Mononuclear cell (primary cell): ENCODE measurements around the gene MCTP1. TPM values are rescaled to one million over a fixed set of nuclear protein-coding genes. Genes with fewer than 3 reads are reported as not detected.

Source experiments
- H3K27me3 ChIP-seq: 2 replicates; pipeline ENCODE4 v1.6.0; 2011; ENCODE audit warnings: low read length, control low read depth; ENCODE audit not compliant: insufficient read depth
- H3K4me1 ChIP-seq: 2 replicates; pipeline ENCODE4 v1.5.1; 2011; ENCODE audit warnings: mild to moderate bottlenecking, low read length, control low read depth; ENCODE audit not compliant: insufficient read depth
- H3K4me3 ChIP-seq: 2 replicates; pipeline ENCODE4 v1.5.1; 2011; ENCODE audit warnings: mild to moderate bottlenecking, low read length, moderate library complexity
- H3K9me3 ChIP-seq: 2 replicates; pipeline ENCODE4 v1.5.1; 2011; ENCODE audit warnings: low read depth, mild to moderate bottlenecking, control low read depth, low read length
- total RNA-seq: library from RNA; depleted of rRNA; stranded (reverse); fragments of >200 nt; gene quantifications from one replicate; pipeline ENCODE4 v1.2.3, GENCODE V29; 2012

Gene MCTP1
- total RNA-seq, 1 donor = 33.6 TPM

GRCh38 chr5:95070453-95070852 lies 214.4 kb downstream of the MCTP1 start:
- H3K4me3 ChIP-seq = no peak overlapping the region
- H3K4me1 ChIP-seq = peaks cover 33% of the 10 kb centered on the region

DNA sequence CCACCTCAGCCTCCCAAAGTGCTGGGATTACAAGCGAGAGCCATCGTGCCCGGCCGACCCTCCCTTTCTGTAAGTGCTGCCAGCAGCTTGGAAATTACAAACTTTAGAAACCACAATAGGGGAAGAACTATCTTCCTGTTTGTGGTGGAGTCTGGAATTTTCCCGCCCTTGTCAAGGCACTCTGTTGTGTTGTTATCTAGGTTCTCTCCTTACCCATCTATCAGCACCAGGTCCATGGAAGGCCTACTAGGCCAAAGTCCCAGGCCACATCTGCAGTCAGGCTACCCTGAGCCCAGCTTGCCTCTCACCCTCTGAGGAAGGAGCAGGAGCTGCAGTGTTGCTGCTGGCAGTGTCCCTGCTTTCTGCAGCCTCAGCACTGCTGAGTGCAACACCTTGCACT lies 214.9 kb downstream of the MCTP1 start:
- H3K4me1 ChIP-seq = peaks cover 33% of the 10 kb centered on the region
- no peaks in the 10 kb centered on the region for H3K27me3 ChIP-seq
- H3K4me3 ChIP-seq = no peak overlapping the region
- no peaks in the 10 kb centered on the region for H3K9me3 ChIP-seq

More at GRCh38 chr5:95070453-95070852, 214.4 kb downstream of the MCTP1 start:
- Histone ChIP-seq H3K9me3 (no peaks in the 10 kb centered on the region), H3K27me3 (no peaks in the 10 kb centered on the region)

- Histone ChIP-seq H3K4me3 (no peak overlapping the region), H3K27me3 (no peaks in the 10 kb centered on the region), H3K9me3 (no peaks in the 10 kb centered on the region), H3K4me1 (peaks cover 30% of the 10 kb centered on the region)
These were observed 215.9 kb downstream of the MCTP1 start for GRCh38 chr5:95069021-95069420.

DNA sequence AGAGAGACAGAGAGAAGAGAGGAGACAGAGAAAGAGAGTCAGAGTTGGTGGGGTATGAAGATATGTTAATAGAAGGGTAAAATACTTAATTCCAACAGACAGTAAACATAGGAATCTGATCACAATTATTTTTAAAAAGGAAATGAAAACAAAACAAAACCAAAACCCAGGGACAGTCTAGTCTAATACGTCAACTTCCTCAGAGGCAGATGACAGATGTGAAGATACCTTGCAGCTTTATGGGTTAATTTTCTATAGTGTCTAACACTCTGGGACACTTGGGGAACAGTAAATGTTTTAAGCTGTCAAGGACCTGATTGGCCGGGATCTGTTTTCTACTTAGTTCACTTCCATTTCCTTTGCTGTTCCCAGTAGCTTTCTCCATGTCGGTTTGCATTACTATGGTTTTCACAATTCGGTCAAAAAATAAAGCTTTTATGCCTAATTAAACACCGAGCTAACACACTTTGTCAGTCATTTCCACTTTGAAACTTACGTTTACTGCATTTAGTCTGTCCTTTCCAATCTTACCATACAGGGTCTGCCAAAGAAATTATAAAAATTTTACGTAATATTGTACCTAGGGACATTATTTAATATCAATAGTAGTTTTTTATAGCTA lies 216.5 kb downstream of the MCTP1 start:
- Histone ChIP-seq H3K27me3 (no peaks in the 10 kb centered on the region), H3K9me3 (no peaks in the 10 kb centered on the region), H3K4me1 (peaks cover 30% of the 10 kb centered on the region), H3K4me3 (no peak overlapping the region)

DNA sequence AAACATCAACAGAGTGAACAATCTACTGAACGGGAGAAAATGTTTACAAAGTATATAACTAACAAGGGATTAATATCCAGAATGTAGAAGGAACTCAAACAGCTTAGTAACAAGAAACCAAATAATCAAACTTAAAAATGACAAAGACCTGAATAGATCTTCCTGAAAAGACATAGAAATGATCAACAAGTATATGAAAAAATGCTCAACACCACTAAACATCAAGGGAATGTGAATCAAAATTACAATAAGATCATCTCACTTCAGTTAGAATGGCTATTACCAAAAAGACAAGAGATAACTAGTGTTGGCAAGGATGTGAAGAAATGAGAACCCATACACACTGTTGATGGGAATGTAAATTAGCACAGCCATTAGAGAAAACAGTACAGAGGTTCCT lies 218.8 kb downstream of the MCTP1 start:
- H3K4me3 ChIP-seq = no peak overlapping the region
- peaks cover 28% of the 10 kb centered on the region for H3K4me1 ChIP-seq
- no peaks in the 10 kb centered on the region for H3K27me3 ChIP-seq
- H3K9me3 ChIP-seq = no peaks in the 10 kb centered on the region

- Histone ChIP-seq H3K9me3 (no peaks in the 10 kb centered on the region), H3K4me3 (no peak overlapping the region), H3K27me3 (no peaks in the 10 kb centered on the region), H3K4me1 (peaks cover 9% of the 10 kb centered on the region)
These were observed 221.4 kb downstream of the MCTP1 start for GRCh38 chr5:95063492-95063891.

DNA sequence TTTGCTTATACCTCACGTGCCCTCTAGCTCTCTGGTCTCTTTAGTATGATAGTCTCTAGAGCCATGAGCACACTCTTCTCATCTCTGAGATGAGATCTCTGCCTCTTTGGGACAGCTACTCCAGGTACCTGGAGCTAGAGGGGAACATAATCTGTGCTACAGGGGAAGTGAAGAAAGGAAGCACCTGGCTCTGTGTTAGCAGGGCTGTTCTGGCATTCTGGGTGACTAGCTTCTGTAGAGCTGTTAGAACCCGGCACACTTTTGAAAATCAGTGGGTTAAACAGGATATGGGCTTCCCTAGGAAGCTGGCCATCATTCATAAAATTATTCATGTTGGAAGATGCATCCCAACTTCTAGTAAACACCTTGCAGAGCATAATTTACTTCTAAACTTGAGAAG lies 224.8 kb downstream of the MCTP1 start:
- Histone ChIP-seq H3K4me3 (no peak overlapping the region), H3K27me3 (no peaks in the 10 kb centered on the region), H3K9me3 (no peaks in the 10 kb centered on the region), H3K4me1 (peaks cover 7% of the 10 kb centered on the region)

GRCh38 chr5:95059636-95060035 lies 225.3 kb downstream of the MCTP1 start:
- no peaks in the 10 kb centered on the region for H3K9me3 ChIP-seq
- H3K27me3 ChIP-seq = no peaks in the 10 kb centered on the region
- peaks cover 7% of the 10 kb centered on the region for H3K4me1 ChIP-seq
- no peak overlapping the region for H3K4me3 ChIP-seq

GRCh38 chr5:95057615-95058014 lies 227.3 kb downstream of the MCTP1 start:
- H3K27me3 ChIP-seq = no peaks in the 10 kb centered on the region
- H3K4me1 ChIP-seq = peaks cover 7% of the 10 kb centered on the region
- H3K4me3 ChIP-seq = no peak overlapping the region
- no peaks in the 10 kb centered on the region for H3K9me3 ChIP-seq

DNA sequence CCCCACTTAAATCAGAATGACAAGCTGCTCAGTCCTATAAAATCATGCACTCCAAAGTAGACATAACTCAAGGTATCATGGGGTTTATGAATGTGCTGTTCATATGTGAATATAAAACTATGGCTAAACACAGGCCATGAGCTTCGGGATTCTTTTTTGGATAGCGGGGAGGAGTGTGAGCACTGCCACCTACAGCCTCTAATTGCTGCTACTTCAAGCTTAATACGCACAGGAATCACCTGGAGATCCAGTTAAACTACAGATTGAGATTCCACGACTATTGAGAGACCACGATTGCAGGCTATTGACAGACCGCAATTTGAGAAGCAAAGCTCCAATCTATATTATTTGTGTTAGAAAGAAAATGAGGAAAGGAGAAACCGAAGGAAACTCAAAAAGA lies 231.6 kb downstream of the MCTP1 start:
- H3K27me3 ChIP-seq = no peaks in the 10 kb centered on the region
- H3K4me3 ChIP-seq = no peak overlapping the region
- peaks cover 15% of the 10 kb centered on the region for H3K4me1 ChIP-seq
- H3K9me3 ChIP-seq = no peaks in the 10 kb centered on the region

DNA sequence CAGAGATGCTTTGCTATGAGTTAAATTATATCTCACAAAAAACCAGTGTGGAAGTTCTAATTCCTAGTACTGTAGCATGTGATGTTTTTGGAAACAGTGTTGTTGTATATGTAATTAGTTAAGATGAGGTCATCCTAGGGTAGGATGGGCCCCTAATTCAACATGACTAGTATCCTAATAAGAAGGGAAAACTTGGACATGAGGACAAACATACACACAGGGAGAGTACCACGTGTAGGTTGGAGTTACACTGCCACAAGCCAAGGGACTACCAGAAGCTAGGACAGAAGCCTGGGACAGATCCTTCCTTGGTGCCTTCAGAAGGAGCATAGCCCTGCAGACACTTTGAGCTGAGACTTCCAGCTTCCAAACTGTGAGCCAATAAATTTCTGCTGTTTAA lies 234.2 kb downstream of the MCTP1 start:
- H3K27me3 ChIP-seq = no peaks in the 10 kb centered on the region

DNA sequence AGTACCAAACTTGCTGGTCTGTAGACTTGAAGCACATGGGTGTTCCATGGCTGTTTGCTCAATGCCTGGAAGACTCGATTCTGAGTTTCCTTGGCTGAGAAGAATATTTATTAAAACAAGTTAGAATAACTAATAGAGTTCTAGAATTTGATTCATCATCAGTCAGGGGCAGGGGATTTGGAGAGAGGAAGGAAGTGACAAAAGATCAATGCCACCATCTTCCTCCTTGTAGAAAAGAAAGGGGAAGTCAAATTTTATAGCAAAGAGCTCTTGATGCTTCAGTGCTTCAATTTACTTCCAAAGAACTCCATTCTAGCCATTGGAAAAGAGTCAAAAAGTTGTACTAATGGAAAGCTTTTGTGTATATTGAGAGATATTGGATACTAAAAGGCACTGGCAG lies 236.3 kb downstream of the MCTP1 start:
- Histone ChIP-seq H3K4me3 (no peak overlapping the region), H3K9me3 (no peaks in the 10 kb centered on the region), H3K27me3 (no peaks in the 10 kb centered on the region), H3K4me1 (peaks cover 34% of the 10 kb centered on the region)

More for the DNA sequence above, 234.2 kb downstream of the MCTP1 start:
- H3K9me3 ChIP-seq = no peaks in the 10 kb centered on the region
- peaks cover 16% of the 10 kb centered on the region for H3K4me1 ChIP-seq
- no peak overlapping the region for H3K4me3 ChIP-seq

GRCh38 chr5:95045181-95045965 lies 239.5 kb downstream of the MCTP1 start:
- Histone ChIP-seq H3K9me3 (no peaks in the 10 kb centered on the region), H3K4me3 (no peak overlapping the region), H3K4me1 (peaks cover 42% of the 10 kb centered on the region), H3K27me3 (no peaks in the 10 kb centered on the region)

DNA sequence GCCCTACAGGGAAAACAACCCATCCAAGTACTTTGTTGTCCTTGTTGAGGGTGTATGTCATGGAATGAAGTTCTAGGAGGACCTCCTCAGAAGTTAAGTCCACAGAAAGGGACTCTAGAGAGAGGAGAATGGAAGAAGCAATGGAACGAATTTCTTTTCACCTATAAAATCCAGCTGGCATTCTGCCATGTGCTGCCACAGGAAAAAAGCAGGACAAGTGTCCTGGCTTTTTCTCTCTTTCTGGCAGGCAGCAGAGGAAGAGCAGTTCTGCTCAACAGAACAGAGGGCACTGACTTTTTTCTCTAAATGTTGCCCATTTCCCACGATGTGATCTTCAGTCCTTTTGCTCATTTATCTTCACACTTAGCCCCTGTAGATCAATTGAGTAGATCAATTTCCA lies 240.8 kb downstream of the MCTP1 start:
- H3K4me3 ChIP-seq = no peak overlapping the region
- no peaks in the 10 kb centered on the region for H3K9me3 ChIP-seq
- H3K27me3 ChIP-seq = no peaks in the 10 kb centered on the region
- peaks cover 36% of the 10 kb centered on the region for H3K4me1 ChIP-seq

- H3K27me3 ChIP-seq = no peaks in the 10 kb centered on the region
- peaks cover 31% of the 10 kb centered on the region for H3K4me1 ChIP-seq
- H3K4me3 ChIP-seq = no peak overlapping the region
- H3K9me3 ChIP-seq = no peaks in the 10 kb centered on the region
These were observed 241.2 kb downstream of the MCTP1 start for GRCh38 chr5:95043648-95044047.

GRCh38 chr5:95043234-95043633 lies 241.7 kb downstream of the MCTP1 start:
- Histone ChIP-seq H3K27me3 (no peaks in the 10 kb centered on the region), H3K9me3 (no peaks in the 10 kb centered on the region), H3K4me3 (no peak overlapping the region), H3K4me1 (peaks cover 27% of the 10 kb centered on the region)
